Mesodermal cell (in vitro differentiated cells): ENCODE results near the gene COPS6.

Source experiments
- H3K27ac ChIP-seq: 2 replicates; pipeline ENCODE4 v1.7.0; 2013; ENCODE audit warnings: mild to moderate bottlenecking, low read depth, low read length, moderate library complexity; ENCODE audit not compliant: severe bottlenecking
- H3K36me3 ChIP-seq: 2 replicates; pipeline ENCODE4 v1.7.1; 2013; ENCODE audit warnings: mild to moderate bottlenecking, low read length, moderate library complexity; ENCODE audit not compliant: control insufficient read depth, insufficient read depth
- H3K4me1 ChIP-seq: one replicate; pipeline ENCODE4 v1.7.1; 2013; ENCODE audit warnings: mild to moderate bottlenecking, low read length; ENCODE audit not compliant: insufficient read depth, control insufficient read depth, poor library complexity, severe bottlenecking
- H3K4me3 ChIP-seq: 2 replicates; pipeline ENCODE4 v1.7.0; 2013; ENCODE audit warnings: low read length, control low read depth, mild to moderate bottlenecking; ENCODE audit not compliant: insufficient read depth, poor library complexity, severe bottlenecking; ENCODE audit errors: extremely low read depth
- H3K9me3 ChIP-seq: 2 replicates; pipeline ENCODE4 v1.7.1; 2013; ENCODE audit warnings: mild to moderate bottlenecking, low read length, moderate library complexity; ENCODE audit not compliant: control insufficient read depth
- WGBS, 2 experiments: methylation state at CpG; one replicate each; pipeline ENCODE4 v1.1.5; 2013; ENCODE audit warnings: missing lambda C conversion rate in 2 of 2; ENCODE audit not compliant: insufficient coverage in 2 of 2; 5-methylcytosine and 5-hydroxymethylcytosine counted together

Gene COPS6

DNA sequence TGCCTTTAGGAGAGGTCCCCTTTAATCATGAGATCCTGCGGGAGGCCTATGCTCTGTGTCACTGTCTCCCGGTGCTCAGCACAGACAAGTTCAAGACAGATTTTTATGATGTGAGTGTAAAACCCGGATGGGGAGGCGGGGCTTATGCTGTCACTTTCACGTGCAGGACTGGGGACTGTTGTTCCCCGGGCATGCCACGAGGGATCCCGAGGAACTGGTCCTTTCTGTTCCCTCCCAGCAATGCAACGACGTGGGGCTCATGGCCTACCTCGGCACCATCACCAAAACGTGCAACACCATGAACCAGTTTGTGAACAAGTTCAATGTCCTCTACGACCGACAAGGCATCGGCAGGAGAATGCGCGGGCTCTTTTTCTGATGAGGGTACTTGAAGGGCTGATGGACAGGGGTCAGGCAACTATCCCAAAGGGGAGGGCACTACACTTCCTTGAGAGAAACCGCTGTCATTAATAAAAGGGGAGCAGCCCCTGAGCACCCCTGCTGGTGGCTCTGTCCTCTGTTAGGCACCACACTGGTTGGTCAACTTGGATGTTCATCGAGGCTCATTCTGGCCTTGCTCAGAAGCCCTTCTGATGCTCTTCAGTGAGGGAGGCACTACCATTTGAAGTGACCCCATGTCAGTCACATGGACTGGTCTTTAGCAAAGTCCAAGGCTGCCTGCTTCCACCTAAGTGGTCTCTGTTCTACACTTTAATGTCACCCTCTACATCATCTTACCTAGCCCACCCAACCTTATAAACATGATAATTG, 2.8 kb downstream of the COPS6 start:
- WGBS, 2 experiments, result 85 to 88% methylated on average over 15 to 18 of the region's 19 CpGs
- Histone ChIP-seq H3K27ac (peak overlapping the region; percentile 50), H3K9me3 (no peaks in the 10 kb centered on the region)

DNA sequence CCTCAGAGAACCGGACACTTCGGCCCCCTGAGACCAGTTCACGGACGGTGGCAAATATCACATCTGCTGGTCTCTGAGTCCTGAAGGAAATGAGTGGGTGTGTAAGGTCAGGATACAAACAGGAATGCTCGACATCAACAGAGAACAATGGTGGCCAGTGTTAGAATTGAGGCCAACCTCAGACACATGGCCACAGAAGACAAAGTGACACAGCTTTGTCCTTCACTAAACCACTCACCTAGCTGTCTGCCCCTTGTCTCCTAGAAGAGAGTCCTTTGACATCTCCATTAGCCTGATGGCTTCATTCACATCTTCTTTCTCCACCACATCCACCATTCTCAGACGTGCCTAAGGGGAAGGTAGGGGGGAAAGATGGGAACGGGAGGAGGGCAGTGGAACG, 4.3 kb downstream of the COPS6 start:
- H3K36me3 ChIP-seq, result peaks cover 84% of the 10 kb centered on the region
- no peak overlapping the region for H3K4me3 ChIP-seq
- no peaks in the 10 kb centered on the region for H3K9me3 ChIP-seq
- H3K27ac ChIP-seq, result peak overlapping the region; percentile 7
- H3K4me1 ChIP-seq, result peaks cover 41% of the 10 kb centered on the region
- 94 to 95% methylated on average over 5 of the region's 8 CpGs for WGBS, 2 experiments

More for the DNA sequence above, 2.8 kb downstream of the COPS6 start:
- Histone ChIP-seq H3K4me3 (no peak overlapping the region), H3K4me1 (peaks cover 49% of the 10 kb centered on the region), H3K36me3 (peaks cover 69% of the 10 kb centered on the region)

DNA sequence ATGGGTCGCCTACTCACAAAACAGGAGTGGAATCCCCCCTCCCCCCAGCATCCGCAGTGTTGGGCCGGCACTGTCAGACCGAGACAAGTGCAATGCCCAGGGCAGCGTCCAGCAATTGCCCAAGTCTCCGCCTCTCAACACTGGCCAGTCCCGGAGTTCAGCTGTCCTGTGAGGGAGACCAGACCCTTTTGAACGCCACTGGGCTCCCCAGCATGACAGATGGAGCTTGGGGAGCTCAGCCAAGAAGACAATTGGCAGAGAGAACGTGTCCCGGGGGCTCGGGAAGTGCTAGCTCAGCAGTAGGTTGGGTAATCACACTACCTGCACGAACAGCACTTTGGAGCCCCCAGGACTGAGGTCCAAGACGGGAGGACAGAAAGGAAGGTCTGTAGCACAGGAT, 4.7 kb downstream of the COPS6 start:
- Histone ChIP-seq H3K9me3 (no peaks in the 10 kb centered on the region), H3K36me3 (peaks cover 88% of the 10 kb centered on the region), H3K4me3 (no peak overlapping the region), H3K4me1 (peaks cover 46% of the 10 kb centered on the region), H3K27ac (peak overlapping the region; percentile 7)
- 86 to 91% methylated on average over 12 of the region's 13 CpGs for WGBS, 2 experiments

DNA sequence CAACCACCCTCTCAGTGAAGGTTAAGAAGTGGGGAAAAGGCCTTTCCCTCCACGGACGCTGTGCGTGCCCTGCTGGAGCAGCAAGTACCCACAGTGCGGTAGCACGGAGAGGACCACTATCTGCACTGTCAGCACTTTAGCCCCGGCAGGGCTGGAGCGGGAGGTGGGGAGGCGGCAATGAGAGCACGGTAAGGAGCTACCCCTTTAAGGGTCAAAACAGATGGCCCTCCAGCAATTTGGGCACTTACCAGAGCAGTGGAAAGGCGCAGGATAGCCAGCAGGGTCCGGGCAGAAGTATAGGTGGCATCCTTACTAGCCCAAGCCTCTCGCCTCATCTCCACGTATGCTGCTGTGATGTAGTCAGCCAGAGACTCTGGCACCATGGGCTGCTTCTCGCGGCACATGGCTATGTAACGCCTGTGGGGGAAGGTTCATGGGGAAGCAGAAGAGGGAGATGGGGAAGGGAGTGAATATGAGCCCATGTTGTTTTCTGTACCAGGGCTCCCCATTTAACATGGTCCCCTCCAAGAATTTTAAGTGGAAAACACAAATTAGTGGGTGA, 5.2 kb downstream of the COPS6 start:
- Histone ChIP-seq H3K4me3 (no peak overlapping the region), H3K9me3 (no peaks in the 10 kb centered on the region), H3K36me3 (peaks cover 93% of the 10 kb centered on the region), H3K4me1 (peaks cover 51% of the 10 kb centered on the region), H3K27ac (peak overlapping the region; percentile 7)
- 94 to 97% methylated on average over 11 to 16 of the region's 16 CpGs for WGBS, 2 experiments

DNA sequence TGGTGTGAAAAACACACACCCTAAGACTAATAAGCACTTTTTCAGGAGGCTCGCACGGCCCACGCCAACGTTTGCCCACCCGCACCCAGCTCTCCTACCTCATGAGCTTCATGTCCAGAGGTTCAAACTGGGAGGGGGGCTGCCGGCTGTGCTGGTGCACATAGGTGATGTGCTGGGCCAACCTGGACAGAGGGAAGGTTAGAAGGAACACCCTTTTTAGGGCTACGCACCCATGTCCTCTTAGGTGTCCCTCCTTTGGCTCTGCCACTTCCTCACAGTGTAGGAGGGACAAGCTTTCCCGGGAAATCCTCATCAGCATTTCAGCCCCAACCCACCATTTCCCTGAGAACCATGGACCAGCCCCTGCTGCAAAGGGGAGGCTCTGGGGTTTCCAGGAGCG, 6.5 kb downstream of the COPS6 start:
- Histone ChIP-seq H3K4me3 (no peak overlapping the region), H3K36me3 (peaks cover 99% of the 10 kb centered on the region), H3K9me3 (no peaks in the 10 kb centered on the region), H3K27ac (peak overlapping the region; percentile 7), H3K4me1 (peaks cover 52% of the 10 kb centered on the region)
- 89 to 96% methylated on average over 4 to 5 of the region's 9 CpGs for WGBS, 2 experiments

DNA sequence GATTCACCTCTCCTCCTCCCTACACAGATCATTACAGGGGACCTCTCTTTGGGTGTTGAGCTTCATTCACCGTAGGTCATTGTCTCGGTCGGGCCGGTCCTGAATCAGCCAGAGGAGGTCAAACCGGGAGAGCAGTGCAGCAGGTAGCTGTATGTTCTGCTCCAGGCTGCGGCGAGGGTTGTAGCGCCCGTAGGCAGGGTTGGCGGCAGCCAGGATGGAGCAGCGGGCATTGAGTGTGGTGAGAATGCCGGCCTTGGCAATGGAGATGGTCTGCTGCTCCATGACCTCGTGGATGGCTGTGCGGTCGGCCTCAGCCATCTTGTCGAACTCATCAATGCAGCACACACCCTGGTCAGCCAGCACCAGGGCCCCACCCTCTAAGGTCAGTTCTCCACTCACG, 6.9 kb downstream of the COPS6 start:
- peaks cover 95% of the 10 kb centered on the region for H3K36me3 ChIP-seq
- WGBS, 2 experiments, result 97 to 98% methylated on average over 15 to 17 of the region's 17 CpGs

DNA sequence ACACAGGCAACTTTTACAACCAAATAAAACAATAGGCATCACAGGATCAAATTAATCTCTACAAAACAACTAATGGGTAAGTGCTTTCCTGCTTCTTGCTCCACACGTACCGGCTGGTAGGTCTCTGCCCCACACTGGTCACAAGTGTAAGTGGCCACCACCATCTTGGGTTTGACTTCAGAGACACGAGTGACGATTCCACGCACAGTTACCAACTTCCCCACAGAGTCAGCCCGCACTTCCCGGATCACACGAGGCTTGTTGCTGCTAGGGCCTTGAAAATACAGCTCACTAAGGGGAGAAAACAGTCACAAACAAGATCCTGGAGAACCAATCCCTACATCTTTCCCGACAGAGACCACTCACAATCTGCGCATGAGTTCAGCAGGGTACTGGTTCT, 10.1 kb downstream of the COPS6 start:
- Histone ChIP-seq H3K36me3 (peaks cover 71% of the 10 kb centered on the region), H3K4me3 (peak overlapping the region; percentile 100), H3K9me3 (no peaks in the 10 kb centered on the region), H3K4me1 (peaks cover 47% of the 10 kb centered on the region), H3K27ac (peak overlapping the region; percentile 6)
- 92 to 99% methylated on average over 8 to 10 of the region's 10 CpGs for WGBS, 2 experiments

More for the DNA sequence above, 6.9 kb downstream of the COPS6 start:
- Histone ChIP-seq H3K9me3 (no peaks in the 10 kb centered on the region), H3K4me1 (peaks cover 49% of the 10 kb centered on the region), H3K27ac (peak overlapping the region; percentile 31), H3K4me3 (no peak overlapping the region)

DNA sequence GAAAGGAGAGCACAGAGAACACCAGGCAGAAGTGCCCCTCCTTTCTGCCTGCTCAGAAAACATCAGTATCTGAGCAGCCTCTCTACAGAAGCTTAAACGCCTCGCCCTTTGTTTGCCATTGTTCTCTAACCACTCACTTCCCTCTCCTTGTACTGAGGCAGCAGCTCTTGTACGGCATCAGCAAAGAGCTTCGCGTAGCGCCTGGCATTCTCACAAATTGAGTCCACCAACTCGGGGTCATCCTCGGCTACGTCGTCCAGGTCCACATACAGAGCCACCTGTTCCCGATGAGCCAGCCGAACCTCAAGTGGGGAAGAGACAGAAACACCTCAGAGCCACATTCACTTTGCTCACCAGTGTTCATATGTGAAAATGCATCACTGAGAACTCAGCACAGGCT, 10.7 kb downstream of the COPS6 start:
- Histone ChIP-seq H3K27ac (peak overlapping the region; percentile 96), H3K9me3 (no peaks in the 10 kb centered on the region), H3K4me1 (peaks cover 41% of the 10 kb centered on the region), H3K4me3 (peak overlapping the region; percentile 100), H3K36me3 (peaks cover 71% of the 10 kb centered on the region)
- WGBS, 2 experiments, result 86 to 91% methylated on average over 12 of the region's 12 CpGs

DNA sequence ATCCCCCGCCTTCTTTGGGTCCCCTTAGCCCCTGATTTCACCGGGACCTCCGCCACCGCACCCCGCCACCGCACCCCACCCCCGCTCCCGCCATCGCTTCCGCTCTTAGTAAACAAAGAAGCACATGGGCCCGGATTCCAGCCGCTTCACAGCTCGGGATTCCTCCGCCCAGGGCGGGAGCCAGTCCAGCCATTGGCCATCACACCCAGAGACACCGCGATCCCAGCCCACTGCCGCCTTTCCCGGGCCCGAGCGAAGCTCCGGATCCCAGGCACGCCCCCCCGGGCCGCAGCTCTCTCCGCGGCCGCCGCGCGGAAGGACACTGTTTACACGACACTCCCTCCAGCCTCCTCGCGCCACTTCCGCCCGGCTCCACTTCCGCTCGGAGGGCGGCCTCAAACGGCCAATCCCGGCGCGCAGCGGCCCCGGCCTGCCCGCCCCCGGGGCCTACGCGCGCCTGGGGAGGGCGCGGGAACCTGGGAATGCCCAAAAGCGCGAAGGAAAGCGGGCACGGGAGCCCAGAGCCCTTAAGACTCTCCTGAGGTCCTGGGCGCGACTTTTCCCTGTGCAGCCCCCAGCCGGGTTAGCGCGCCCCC, 11.7 kb downstream of the COPS6 start:
- WGBS, 2 experiments, result 0% methylated on average over 31 to 48 of the region's 61 CpGs
- Histone ChIP-seq H3K36me3 (peaks cover 70% of the 10 kb centered on the region), H3K9me3 (no peaks in the 10 kb centered on the region), H3K4me1 (peaks cover 36% of the 10 kb centered on the region), H3K4me3 (peak overlapping the region; percentile 100), H3K27ac (peak overlapping the region; percentile 96)

DNA sequence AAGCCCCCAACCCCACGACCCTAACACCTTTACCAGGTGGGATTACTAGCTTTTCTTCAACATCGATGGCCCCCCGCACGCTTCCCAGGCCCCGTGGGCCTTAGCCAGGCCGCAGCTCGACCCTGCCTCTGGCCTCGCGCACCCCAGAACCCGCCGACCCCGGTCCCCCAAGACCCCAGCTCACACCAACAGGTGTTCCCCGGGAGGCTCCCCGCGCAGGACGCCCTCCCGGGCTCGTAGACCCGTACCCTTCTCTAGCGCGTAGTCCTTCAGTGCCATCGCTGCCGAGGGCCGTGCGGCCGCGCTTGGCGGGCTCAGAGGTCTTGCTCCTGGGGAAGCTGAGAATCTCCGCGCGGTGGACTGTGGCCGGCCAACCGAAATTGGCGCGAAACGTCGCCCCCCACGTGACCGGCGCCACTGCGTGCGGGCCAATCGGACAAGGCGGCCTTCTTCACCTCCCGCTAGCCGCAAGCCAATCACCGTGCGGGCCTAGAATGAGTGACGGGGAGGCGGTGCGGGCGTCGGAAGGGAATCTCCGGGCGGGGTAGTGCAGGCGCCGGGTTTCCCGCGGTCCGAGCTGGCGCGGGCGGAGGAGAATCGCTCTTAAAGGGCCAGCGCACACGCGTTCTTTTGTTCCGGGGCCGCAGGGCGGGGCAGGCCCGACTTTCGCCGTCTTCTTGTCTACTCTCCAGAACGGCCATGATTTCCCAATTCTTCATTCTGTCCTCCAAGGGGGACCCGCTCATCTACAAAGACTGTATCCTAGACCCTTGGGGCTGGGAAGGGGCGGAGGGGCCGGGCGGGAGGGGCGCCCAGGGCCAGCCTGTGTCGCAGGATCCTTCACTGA, 12.5 kb downstream of the COPS6 start, which contains the start of the genes AP4M1 and MCM7:
Gene AP4M1, plus strand, starts transcription at position 628 of the 847 bp plus-strand sequence. Its CDS starts 72 bp downstream, at position 700.
Gene MCM7, minus strand, starts transcription at position 382 of the 847 bp plus-strand sequence. Its CDS starts 103 bp downstream, at position 279.
- Histone ChIP-seq H3K4me1 (peaks cover 30% of the 10 kb centered on the region), H3K36me3 (peaks cover 70% of the 10 kb centered on the region), H3K27ac (peak within 1 kb of the TSS; percentile 96), H3K4me3 (peak within 1 kb of the TSS; percentile 100), H3K9me3 (no peaks in the 10 kb centered on the region)
- WGBS, 2 experiments, result 0 to 1% methylated on average over 58 to 59 of the region's 80 CpGs
